DMS79 (cell line): ENCODE measurements around the gene GBP2.

ENCODE experiments used
- DNase-seq: peaks from one replicate; lab custom pipeline; 2025; lab: John Stamatoyannopoulos, UW

Gene GBP2

GRCh38 chr1:89064632-89065031 lies 61.3 kb downstream of the GBP2 start:
- DNase-seq, result no peak

- no peak for DNase-seq
Measured at GRCh38 chr1:89063094-89063493, 62.8 kb downstream of the GBP2 start.

GRCh38 chr1:89060091-89060490 lies 65.8 kb downstream of the GBP2 start:
- no peak for DNase-seq
